Peyer's patch (tissue), 4 donors: ENCODE data around the gene PAK1IP1. TPM values are rescaled to one million over a fixed set of nuclear protein-coding genes. Genes with fewer than 3 reads are reported as not detected.
"Not testable (repeated sequence)": the region's sequence is repeated elsewhere in the genome, so short reads cannot be mapped to it uniquely, and the experiment has no call there.

Experiments used
- DNase-seq, 3 donors: peaks; one replicate each; pipeline ENCODE4 v3.0.0-alpha.2; 2017 to 2019
- H3K27ac ChIP-seq, 4 donors: fragments of 200-600 bp; sonication (generic); one replicate each; pipeline ENCODE4 v1.5.1; 2016 to 2019
- H3K27me3 ChIP-seq, 2 donors: fragments of 200-600 bp; sonication (generic); one replicate each; pipeline ENCODE4 v1.5.1; 2019
- H3K36me3 ChIP-seq, 3 donors: fragments of 200-600 bp; sonication (generic); one replicate each; pipeline ENCODE4 v1.5.1; 2016 to 2019
- H3K4me1 ChIP-seq, 4 donors: fragments of 200-600 bp; sonication (generic); one replicate each; pipeline ENCODE4 v1.5.1; 2016 to 2019
- H3K4me3 ChIP-seq, 4 donors: fragments of 200-600 bp; sonication (generic); 1 replicate in 3 of 4; 2 replicates in 1 of 4; pipeline ENCODE4 v1.5.1; 2016 to 2019; ENCODE audit warnings: mild to moderate bottlenecking in 1 of 4
- H3K9me3 ChIP-seq, 4 donors: fragments of 200-600 bp; sonication (generic); one replicate each; pipeline ENCODE4 v1.5.1; 2016 to 2019; ENCODE audit warnings: mild to moderate bottlenecking in 1 of 4
- CTCF ChIP-seq, 6 experiments: fragments of 450-650 bp in 4 of 6; fragments of 200-600 bp in 2 of 6; sonication (generic) in 1 of 6; IDR thresholded peaks; one replicate each; pipeline ENCODE4 v1.5.1; 2017 to 2019; ENCODE audit warnings: antibody characterized with exemption in 6 of 6, mild to moderate bottlenecking in 3 of 6, moderate library complexity in 1 of 6
- POLR2A ChIP-seq, 2 donors: fragments of 450-650 bp; IDR thresholded peaks; one replicate each; pipeline ENCODE4 v1.5.1; 2017; ENCODE audit warnings: antibody characterized with exemption in 2 of 2, mild to moderate bottlenecking in 2 of 2, moderate library complexity in 2 of 2
- total RNA-seq, 4 donors: library from RNA; depleted of rRNA; stranded (reverse); fragments of >200 nt; gene quantifications; one replicate each; pipeline ENCODE4 v1.1.0, GENCODE V29; 2016

Gene PAK1IP1
- total RNA-seq, 4 donors from 2014 or later: 3.3 to 6.8 (median 5.5) TPM

GRCh38 chr6:10662207-10662606 lies 32.6 kb upstream of the PAK1IP1 start:
- Histone ChIP-seq H3K9me3 (no peaks in the 10 kb centered on the region), H3K4me3 (no peak overlapping the region), H3K4me1 (no peaks in the 10 kb centered on the region), H3K27me3 (no peaks in the 10 kb centered on the region), H3K27ac (no peak overlapping the region), H3K36me3 (no peaks in the 10 kb centered on the region)
- DNase-seq: no peak
- TF ChIP-seq CTCF (IDR thresholded peaks at IDR 0.05) (no peak), POLR2A (IDR thresholded peaks at IDR 0.05) (no peak)

GRCh38 chr6:10662742-10663141 lies 32.0 kb upstream of the PAK1IP1 start:
- no peaks in the 10 kb centered on the region for H3K36me3 ChIP-seq
- TF ChIP-seq POLR2A (IDR thresholded peaks at IDR 0.05): no peak
- TF ChIP-seq CTCF (IDR thresholded peaks at IDR 0.05): no peak
- H3K27me3 ChIP-seq: no peaks in the 10 kb centered on the region
- no peak overlapping the region for H3K4me3 ChIP-seq
- H3K9me3 ChIP-seq: no peaks in the 10 kb centered on the region
- H3K4me1 ChIP-seq: no peaks in the 10 kb centered on the region
- no peak overlapping the region for H3K27ac ChIP-seq
- DNase-seq: no peak

GRCh38 chr6:10665595-10665994 lies 29.2 kb upstream of the PAK1IP1 start:
- not testable (repeated sequence) for H3K9me3 ChIP-seq, H3K4me1 ChIP-seq, H3K4me3 ChIP-seq, H3K36me3 ChIP-seq, H3K27me3 ChIP-seq, DNase-seq, H3K27ac ChIP-seq

GRCh38 chr6:10668126-10668917 lies 26.4 kb upstream of the PAK1IP1 start:
- Histone ChIP-seq H3K9me3 (no peaks in the 10 kb centered on the region), H3K4me1 (no peaks in the 10 kb centered on the region), H3K27me3 (no peaks in the 10 kb centered on the region), H3K27ac (no peak overlapping the region), H3K4me3 (no peak overlapping the region), H3K36me3 (no peaks in the 10 kb centered on the region)
- no peak for DNase-seq
- no peak for TF ChIP-seq POLR2A (IDR thresholded peaks at IDR 0.05)
- TF ChIP-seq CTCF (IDR thresholded peaks at IDR 0.05): no peak

- H3K27me3 ChIP-seq: no peaks in the 10 kb centered on the region
- no peak for DNase-seq
- H3K4me1 ChIP-seq: no peaks in the 10 kb centered on the region
Measured at GRCh38 chr6:10676403-10676802, 18.4 kb upstream of the PAK1IP1 start.

More at GRCh38 chr6:10676403-10676802, 18.4 kb upstream of the PAK1IP1 start:
- TF ChIP-seq POLR2A (IDR thresholded peaks at IDR 0.05): no peak
- TF ChIP-seq CTCF (IDR thresholded peaks at IDR 0.05): no peak
- Histone ChIP-seq H3K27ac (no peak overlapping the region), H3K4me3 (no peak overlapping the region), H3K36me3 (no peaks in the 10 kb centered on the region), H3K9me3 (no peaks in the 10 kb centered on the region)
